ENCODE measurements around the gene APIP. TPM values are rescaled to one million over a fixed set of nuclear protein-coding genes. Genes with fewer than 3 reads are reported as not detected.
A peak's percentile ranks its signal among the peaks of the same experiment; 100 is the strongest.

The APIP gene
- total RNA-seq, 4 donors from 2014 or later = 22.5 to 49.1 (median 31.5) TPM

DNA sequence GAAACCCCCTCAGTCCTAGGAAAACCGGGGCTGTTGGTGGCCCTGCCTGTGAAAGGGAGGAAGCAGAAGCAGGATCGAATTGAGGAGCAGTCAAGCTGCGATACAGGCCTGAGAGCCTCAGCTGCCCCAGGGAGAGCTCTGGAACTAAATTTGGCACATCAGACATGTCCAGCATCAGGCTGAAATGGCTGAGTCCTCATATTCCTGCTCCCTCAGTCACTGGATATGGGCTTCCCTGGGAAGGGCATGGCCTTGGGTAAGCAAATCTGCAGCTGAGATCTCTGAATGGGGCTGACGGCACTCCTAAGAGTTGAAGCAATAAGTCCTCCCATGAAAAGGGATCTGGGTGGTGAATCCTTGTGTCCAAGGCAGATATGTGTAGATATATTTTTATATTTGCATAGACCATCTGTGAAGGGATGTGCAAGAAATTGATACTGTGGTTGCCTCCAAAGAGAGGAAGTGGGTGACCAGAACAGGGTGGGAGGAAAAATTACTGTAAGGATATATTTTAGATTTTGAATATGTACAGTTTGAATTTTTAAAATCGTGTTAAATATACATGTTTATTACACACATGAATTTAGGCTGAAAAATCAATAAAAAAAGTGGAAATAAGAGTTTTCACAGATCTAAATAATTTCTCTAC, 45.5 kb downstream of the APIP start:
- in situ Hi-C loops (cut with MboI; ENCODE audit: low sequenced_read_pairs in 4 of 4) = no loop called here
- no peak overlapping the region for H3K27ac ChIP-seq
- H3K27me3 ChIP-seq = no peaks in the 10 kb centered on the region
- H3K4me3 ChIP-seq = no peak overlapping the region
- ATAC-seq = peak in 1 of 2 donors; percentile 24
- intact Hi-C loops (cut with DNase I; ENCODE audit: low total_unique reads) = no loop called here
- TF ChIP-seq CTCF (IDR thresholded peaks at IDR 0.05 in 4 of 5, conservative IDR thresholded peaks at IDR 0.05 in 1 of 5) (no peak), POLR2A (IDR thresholded peaks at IDR 0.05) (no peak)
- no peaks in the 10 kb centered on the region for H3K4me1 ChIP-seq
- DNase-seq = no peak
- no peaks in the 10 kb centered on the region for H3K36me3 ChIP-seq
- no peaks in the 10 kb centered on the region for H3K9me3 ChIP-seq

DNA sequence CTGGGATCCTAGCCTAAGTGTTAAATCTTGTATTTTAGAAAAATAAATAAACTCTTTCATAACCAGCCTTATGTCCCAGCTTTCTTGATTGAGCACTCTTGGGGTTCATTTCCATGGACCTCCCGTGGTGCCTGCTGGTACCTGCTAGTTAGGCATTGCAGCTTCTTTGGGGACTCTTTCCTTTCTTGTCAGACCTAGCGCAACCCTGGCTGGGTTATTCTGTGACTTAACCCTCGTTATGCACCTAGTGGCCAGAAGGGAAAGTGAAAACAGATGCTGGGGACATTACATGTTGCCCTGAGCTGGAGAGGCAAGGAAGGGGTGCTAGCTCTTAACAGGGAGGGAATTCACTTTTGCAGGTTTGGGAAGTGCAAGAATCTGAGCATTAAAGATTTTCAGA, 46.8 kb downstream of the APIP start:
- in situ Hi-C loops (cut with MboI; ENCODE audit: low sequenced_read_pairs in 4 of 4) = no loop called here

GRCh38 chr11:34866375-34866774, 49.8 kb downstream of the APIP start:
- no peaks in the 10 kb centered on the region for H3K4me1 ChIP-seq
- in situ Hi-C loops (cut with MboI; ENCODE audit: low sequenced_read_pairs in 4 of 4) = no loop called here
- H3K27me3 ChIP-seq = no peaks in the 10 kb centered on the region
- intact Hi-C loops (cut with DNase I; ENCODE audit: low total_unique reads) = no loop called here
- no peaks in the 10 kb centered on the region for H3K9me3 ChIP-seq
- DNase-seq (no peak), ATAC-seq (no peak)
- TF ChIP-seq POLR2A (IDR thresholded peaks at IDR 0.05) = no peak
- no peak for TF ChIP-seq CTCF (IDR thresholded peaks at IDR 0.05 in 4 of 5, conservative IDR thresholded peaks at IDR 0.05 in 1 of 5)
- H3K36me3 ChIP-seq = no peaks in the 10 kb centered on the region
- H3K27ac ChIP-seq = no peak overlapping the region
- no peak overlapping the region for H3K4me3 ChIP-seq

More for the DNA sequence above, 46.8 kb downstream of the APIP start:
- Histone ChIP-seq H3K36me3 (no peaks in the 10 kb centered on the region), H3K27me3 (no peaks in the 10 kb centered on the region), H3K4me1 (no peaks in the 10 kb centered on the region), H3K4me3 (no peak overlapping the region), H3K9me3 (no peaks in the 10 kb centered on the region), H3K27ac (no peak overlapping the region)
- TF ChIP-seq CTCF (IDR thresholded peaks at IDR 0.05 in 4 of 5, conservative IDR thresholded peaks at IDR 0.05 in 1 of 5) = no peak
- no peak for TF ChIP-seq POLR2A (IDR thresholded peaks at IDR 0.05)
- DNase-seq (no peak), ATAC-seq (no peak)
- intact Hi-C loops (cut with DNase I; ENCODE audit: low total_unique reads) = no loop called here

DNA sequence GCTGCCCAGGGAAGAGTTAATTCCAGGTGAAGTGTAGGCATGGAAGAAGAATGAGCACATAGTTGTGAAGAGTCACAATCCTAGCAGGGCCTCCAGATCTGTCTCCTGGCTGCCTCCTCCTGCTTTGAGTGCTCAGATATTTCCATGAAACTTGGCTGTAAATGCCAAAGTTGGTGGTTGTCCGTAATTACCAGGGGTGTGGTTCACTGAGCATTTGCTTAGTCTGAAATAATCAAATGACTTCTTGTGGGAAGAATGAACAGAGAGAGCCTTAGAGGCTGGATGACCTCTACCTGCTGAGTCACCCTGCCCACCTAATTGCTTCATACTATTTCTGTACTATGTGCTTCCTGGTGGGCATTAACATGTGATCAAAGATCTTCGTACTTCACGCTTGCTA, 50.9 kb downstream of the APIP start:
- intact Hi-C loops (cut with DNase I; ENCODE audit: low total_unique reads) (no loop called here), in situ Hi-C loops (cut with MboI; ENCODE audit: low sequenced_read_pairs in 4 of 4) (no loop called here)
- DNase-seq (no peak), ATAC-seq (no peak)
- Histone ChIP-seq H3K9me3 (no peaks in the 10 kb centered on the region), H3K4me1 (peaks cover 8% of the 10 kb centered on the region in 2 donors), H3K27ac (no peak overlapping the region), H3K27me3 (no peaks in the 10 kb centered on the region), H3K4me3 (no peak overlapping the region), H3K36me3 (no peaks in the 10 kb centered on the region)
- TF ChIP-seq CTCF (IDR thresholded peaks at IDR 0.05 in 4 of 5, conservative IDR thresholded peaks at IDR 0.05 in 1 of 5) = no peak
- TF ChIP-seq POLR2A (IDR thresholded peaks at IDR 0.05) = no peak

GRCh38 chr11:34864424-34864823, 51.8 kb downstream of the APIP start:
- Histone ChIP-seq H3K27ac (no peak overlapping the region), H3K4me1 (peaks cover 15 to 16% of the 10 kb centered on the region in 2 donors), H3K9me3 (no peaks in the 10 kb centered on the region), H3K27me3 (no peaks in the 10 kb centered on the region), H3K4me3 (no peak overlapping the region), H3K36me3 (no peaks in the 10 kb centered on the region)
- intact Hi-C loops (cut with DNase I; ENCODE audit: low total_unique reads) = no loop called here
- TF ChIP-seq CTCF (IDR thresholded peaks at IDR 0.05 in 4 of 5, conservative IDR thresholded peaks at IDR 0.05 in 1 of 5) (no peak), POLR2A (IDR thresholded peaks at IDR 0.05) (no peak)
- DNase-seq (no peak), ATAC-seq (no peak)
- in situ Hi-C loops (cut with MboI; ENCODE audit: low sequenced_read_pairs in 4 of 4) = no loop called here
